ENCODE results near the gene BCL11A.

Gene BCL11A

DNA sequence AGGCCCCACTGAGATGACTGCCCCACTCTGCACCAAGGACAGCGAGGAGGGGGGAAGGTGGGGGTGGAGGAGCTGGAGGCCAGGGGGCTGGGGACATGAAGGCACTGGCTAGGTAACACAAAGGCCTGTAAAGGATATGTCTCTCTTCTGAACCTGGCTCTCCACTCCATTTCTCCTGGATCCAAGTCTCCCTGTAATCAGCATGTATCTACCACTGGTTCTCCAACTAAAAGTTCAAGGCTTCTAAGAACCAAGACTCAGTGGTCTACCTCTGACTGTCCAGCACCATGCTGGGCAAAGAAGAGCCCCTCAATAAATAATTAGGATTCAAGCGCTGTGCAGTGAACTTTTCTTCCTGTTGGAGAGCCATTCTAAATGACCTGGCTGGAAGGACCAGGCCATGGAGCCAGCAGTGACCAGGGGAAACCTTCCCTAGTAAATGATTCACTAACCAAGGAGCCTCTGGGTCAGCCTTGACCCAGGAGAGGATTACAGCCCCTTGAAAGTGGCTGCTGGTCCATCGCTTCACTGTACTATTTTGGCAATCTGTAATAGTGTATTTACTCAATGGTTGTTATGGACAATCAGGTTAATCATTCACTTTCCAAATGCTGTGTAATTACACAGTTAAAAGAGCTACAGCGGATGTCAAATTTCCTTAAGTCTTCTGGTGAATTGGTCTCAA, 73.2 kb downstream of the BCL11A start:
- no peak for DNase-seq

DNA sequence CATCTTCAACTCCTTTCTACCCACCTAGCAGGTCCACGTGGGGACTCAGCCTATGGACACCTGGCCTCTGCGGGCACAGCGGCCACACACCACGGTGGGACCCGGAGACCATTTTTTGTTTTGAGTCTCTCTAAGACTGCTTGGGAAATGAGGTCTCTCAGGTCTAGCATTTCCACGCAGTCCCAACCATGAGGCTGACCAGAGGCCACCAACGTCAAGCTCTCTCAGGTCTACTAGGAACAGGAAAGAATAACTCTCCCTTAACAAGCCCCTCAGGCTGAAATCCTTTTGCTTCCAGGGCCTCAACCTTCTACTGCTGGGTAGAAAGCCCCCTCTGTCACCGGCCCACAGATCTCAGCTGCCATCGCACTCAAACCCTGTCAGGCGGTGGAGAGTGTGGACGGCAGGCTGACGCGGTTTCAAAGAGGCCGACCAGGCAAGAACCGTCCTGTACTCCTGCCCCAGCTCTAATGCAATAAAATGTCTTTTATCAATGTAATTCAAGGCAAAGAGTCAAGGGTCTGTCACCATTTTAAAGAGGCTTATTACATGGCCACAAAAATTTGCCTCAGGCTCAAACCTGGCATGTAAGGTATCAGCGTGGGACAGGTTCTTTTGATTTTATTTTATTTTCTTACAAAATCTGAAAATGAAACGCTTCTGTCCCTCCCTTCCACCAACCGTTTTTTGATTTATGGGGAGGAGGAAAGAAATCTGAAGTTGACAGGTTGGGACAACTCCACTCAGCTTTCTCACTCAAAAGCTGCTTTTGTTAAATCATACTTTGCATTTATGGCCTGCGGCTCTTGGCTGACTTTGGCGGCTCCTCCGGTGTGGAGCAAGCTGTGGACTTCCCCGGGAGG, 74.0 kb downstream of the BCL11A start:
- no peak for DNase-seq

DNA sequence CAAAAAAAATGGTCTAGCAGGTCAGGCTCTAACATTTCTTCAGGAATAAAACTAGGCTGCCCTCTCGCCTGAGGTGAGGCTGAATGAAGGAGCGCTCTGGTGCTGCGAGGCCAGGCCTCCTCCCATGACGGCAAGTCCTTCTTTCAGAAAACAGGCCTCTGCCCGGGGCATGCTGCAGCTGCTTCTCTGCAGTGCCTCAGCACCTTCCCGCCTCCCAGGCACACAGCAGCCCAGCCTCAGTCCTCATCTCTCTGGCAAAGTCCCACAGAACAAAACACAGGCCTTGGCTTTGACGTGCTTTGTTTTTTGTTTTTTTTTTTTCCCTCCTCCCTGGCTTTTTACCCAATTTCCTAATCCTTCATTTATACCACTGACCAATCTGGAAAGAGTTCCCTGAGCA, 74.8 kb downstream of the BCL11A start:
- DNase-seq, result no peak

DNA sequence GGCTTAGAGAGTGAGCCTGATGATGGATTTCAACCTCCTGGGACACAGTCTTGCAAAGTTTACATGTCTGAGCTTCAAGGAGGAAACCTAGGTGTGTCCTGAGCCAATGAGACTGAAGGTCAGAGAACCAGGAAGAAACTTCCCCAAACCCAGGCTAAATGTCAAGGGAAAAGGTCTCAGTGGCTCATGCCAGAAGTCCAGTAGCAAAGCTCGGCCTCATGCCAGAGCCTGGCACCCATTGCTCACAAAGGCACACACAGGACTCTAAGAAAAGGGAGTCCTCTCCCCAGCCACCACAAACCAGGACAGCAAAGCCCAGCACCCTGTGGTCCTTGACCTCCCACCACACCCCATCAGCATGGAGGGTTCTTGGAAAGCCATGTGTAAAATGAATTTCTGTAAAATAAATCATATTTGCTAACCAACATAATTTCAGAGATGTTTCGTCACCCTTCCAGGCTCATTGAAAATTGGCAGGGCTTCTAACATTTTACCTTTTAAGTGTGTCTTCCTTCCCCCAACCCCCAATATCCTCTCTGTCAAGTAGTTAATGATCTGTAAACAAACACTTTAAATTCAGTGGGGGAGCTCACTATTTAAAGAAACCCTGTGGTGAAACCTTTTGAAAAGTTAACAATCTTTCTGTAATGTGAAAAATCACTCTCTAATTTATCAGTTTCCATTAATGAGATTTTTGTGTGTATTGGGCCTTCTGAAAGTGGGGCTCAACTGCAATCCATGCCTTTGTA, 77.1 kb downstream of the BCL11A start:
- DNase-seq, result no peak

- no peak for DNase-seq
These were observed 78.2 kb downstream of the BCL11A start for GRCh38 chr2:60475123-60475830.

- DNase-seq, result no peak
These were observed 79.2 kb downstream of the BCL11A start for GRCh38 chr2:60474301-60474700.

DNA sequence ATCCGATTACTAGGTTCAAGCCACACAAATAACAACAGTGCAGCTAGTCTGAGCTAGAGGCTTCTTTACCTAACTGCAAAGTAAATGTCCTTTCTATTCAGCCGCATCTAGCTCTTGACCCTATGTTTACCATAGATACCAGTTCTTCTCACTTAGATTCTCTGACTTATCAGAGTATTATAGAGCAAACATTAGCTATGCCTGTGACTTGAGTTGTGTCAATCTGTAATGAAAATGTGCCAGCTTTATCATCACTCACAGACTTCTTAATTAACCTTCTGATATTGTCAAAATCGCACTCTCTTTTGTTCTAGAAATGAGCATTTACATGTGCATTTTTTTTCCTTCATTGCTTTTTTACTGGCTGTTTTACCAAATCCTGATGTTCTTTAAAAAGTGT, 79.9 kb downstream of the BCL11A start:
- no peak for DNase-seq

- no peak for DNase-seq
These were observed 80.7 kb downstream of the BCL11A start for GRCh38 chr2:60472663-60473289.

- no peak for DNase-seq
These were observed 81.4 kb downstream of the BCL11A start for GRCh38 chr2:60472041-60472440.

DNA sequence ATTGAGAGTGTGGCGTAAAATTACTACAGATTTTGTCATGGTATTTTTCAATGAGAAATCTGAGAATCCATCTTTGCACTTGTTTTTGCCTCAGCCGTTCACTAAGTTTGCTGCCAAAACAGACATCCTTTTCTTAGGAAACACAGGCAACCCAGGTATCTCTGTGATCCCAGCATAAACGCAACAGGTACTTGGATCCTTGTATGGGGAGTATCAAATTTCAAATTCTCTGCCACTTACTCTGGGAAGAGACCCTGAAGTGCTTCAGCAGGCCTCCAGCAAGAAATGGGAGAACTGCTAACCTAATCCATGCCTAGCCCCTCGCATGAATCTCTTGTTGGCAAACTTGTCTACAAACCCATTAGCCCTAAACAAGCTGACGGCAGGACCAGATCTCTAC, 83.1 kb downstream of the BCL11A start:
- DNase-seq, result no peak

- no peak for DNase-seq
These were observed 83.7 kb downstream of the BCL11A start for GRCh38 chr2:60469536-60470317.

DNA sequence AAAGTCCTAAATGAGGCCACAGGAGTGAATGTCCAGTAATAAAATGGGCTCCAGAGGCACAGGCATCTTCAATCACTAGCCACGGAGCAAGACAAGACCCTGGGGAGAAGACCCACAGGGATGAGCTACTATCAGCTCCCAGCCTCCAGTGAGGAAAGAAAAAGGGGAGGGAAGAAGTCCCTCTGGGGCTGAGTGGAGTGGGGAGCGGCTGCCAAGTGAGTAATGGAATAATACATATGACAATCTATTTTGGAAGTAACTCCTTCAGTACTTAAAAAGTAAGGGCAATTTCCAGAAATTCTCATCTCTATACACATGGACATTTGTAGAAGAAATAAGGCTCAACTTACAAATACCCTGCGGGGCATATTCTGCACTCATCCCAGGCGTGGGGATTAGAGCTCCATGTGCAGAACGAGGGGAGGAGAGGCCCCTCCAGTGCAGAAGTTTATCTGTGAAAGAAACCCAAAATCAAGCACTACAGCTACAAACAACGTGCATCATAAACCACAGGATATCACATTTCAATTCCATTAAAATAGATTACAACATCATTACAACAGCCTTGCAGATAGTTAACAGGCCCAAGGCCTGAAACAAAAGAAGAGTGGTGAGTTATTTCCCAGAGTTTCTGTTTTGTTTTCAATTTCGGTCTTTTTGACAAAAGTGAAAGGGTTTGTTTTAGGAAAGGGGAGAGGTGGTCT, 84.9 kb downstream of the BCL11A start:
- DNase-seq, result no peak

DNA sequence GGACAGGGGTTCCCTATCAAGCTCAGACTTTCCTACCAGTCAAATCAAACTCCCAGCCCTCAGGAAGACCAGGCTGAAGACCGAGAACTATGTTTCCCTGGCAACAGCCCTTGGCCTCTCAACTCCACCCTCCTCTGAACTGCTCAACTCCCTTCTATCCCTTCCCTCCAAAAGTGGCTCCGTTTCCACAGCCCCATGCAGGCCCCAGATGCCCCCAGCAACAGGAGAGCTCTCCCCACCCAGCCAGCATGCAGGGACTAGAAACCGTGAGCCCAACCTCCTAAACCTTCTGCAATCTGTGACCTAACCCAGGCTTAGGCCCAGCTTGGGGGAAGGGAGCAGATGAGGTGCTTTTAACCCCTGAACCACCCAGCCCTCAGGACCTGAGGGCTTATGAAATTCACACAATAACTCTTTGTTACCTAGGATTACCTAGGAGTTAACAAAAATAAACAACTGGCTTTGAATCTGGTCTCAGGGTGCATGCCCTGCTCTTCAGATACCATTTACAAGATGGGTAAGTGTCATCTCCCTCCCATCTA, 87.2 kb downstream of the BCL11A start:
- DNase-seq, result no peak

DNA sequence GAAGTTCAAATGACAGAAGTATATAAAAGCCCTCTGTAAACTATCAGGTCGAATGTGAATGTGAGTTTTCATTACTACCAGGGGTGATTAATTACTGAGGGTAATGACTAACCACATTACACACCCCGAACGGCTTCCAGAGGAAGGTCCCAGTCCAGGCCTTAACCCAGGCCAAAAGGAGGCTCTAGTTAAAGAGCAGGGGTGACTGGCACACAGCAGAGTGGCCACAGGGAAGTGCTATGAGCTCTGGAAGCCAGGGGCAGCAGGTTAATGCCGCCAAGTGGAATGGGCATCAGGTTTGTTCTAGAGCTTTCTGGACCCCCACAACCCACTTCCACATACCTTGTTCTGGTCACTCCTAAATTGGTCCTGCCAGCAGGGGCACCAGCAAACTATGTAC, 87.7 kb downstream of the BCL11A start:
- DNase-seq, result no peak

DNA sequence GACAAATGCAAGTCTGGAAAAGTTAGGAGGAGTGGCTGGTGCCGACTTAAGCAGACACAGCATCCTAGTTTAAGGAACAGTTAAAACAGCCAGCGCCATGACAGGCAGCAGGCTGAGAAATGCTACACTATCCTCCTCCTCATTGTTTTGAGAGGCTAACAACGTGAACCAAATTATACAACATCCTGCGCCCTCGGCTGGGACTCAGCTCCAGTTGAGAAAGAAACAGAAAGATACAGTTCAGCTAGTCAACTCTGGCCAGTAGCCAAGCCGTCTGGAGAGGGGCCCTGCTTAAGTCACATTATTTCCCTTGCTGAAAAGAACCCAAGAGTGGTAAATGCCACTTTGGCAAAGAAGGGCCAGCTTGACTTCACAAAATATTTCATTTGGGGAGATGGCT, 90.2 kb downstream of the BCL11A start:
- DNase-seq, result no peak

DNA sequence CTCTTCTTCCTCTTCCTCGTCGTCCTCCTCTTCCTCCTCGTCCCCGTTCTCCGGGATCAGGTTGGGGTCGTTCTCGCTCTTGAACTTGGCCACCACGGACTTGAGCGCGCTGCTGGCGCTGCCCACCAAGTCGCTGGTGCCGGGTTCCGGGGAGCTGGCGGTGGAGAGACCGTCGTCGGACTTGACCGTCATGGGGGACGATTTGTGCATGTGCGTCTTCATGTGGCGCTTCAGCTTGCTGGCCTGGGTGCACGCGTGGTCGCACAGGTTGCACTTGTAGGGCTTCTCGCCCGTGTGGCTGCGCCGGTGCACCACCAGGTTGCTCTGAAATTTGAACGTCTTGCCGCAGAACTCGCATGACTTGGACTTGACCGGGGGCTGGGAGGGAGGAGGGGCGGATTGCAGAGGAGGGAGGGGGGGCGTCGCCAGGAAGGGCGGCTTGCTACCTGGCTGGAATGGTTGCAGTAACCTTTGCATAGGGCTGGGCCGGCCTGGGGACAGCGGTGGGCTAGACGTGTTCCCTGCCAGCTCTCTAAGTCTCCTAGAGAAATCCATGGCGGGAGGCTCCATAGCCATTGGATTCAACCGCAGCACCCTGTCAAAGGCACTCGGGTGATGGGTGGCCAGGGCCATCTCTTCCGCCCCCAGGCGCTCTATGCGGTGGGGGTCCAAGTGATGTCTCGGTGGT, 91.9 kb downstream of the BCL11A start:
- DNase-seq, result no peak

DNA sequence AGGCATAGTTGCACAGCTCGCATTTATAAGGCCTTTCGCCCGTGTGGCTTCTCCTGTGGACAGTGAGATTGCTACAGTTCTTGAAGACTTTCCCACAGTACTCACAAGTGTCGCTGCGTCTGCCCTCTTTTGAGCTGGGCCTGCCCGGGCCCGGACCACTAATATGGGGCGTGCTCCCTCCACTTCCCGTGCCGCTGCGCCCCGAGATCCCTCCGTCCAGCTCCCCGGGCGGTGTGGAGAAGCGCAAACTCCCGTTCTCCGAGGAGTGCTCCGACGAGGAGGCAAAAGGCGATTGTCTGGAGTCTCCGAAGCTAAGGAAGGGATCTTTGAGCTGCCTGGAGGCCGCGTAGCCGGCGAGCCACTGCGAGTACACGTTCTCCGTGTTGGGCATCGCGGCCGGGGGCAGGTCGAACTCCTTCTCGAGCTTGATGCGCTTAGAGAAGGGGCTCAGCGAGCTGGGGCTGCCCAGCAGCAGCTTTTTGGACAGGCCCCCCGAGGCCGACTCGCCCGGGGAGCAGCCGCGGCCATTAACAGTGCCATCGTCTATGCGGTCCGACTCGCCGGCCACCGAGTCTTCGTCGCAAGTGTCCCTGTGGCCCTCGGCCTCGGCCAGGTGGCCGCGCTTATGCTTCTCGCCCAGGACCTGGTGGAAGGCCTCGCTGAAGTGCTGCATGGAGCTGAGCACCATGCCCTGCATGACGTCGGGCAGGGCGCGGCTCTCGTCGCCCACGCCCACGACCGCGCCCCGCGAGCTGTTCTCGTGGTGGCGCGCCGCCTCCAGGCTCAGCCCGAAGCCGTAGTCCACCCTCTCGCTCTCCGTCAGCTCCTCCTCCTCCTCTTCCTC, 92.7 kb downstream of the BCL11A start:
- no peak for DNase-seq

DNA sequence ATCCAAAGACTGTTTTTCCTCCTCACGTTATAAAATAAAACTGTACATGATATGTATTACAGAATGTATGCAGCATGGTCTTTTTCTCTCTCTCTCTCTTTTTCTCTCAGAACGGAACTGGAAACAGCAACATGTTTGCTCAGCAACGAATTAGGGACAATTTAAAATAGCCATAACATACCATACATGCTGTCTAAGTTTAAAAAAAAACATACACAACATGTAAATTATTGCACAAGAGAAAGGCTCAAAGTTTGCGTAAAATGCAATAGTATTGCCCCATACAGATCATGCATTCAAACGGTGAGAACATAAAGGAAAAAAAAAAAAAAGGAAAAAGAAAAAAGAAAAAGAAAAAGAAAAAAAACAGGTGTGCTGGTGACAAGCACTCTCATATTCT, 93.6 kb downstream of the BCL11A start:
- no peak for DNase-seq

- no peak for DNase-seq
These were observed 97.2 kb downstream of the BCL11A start for GRCh38 chr2:60456115-60456770.
